ENCODE results near the gene ZNF652.
"Not testable (repeated sequence)": the region's sequence is repeated elsewhere in the genome, so short reads cannot be mapped to it uniquely, and the experiment has no call there.

Gene ZNF652

GRCh38 chr17:49386373-49386772, 24.3 kb upstream of the ZNF652 start:
- no peak for DNase-seq (ENCODE audit: low read depth, low spot score)

GRCh38 chr17:49384951-49385350, 22.9 kb upstream of the ZNF652 start:
- no peak for DNase-seq (ENCODE audit: low read depth, low spot score)

GRCh38 chr17:49383060-49383459, 21.0 kb upstream of the ZNF652 start:
- DNase-seq (ENCODE audit: low read depth, low spot score) = no peak

GRCh38 chr17:49382556-49382955, 20.5 kb upstream of the ZNF652 start:
- no peak for DNase-seq (ENCODE audit: low read depth, low spot score)

- no peak for DNase-seq (ENCODE audit: low read depth, low spot score)
Observed at GRCh38 chr17:49381793-49382192, 19.7 kb upstream of the ZNF652 start.

- DNase-seq (ENCODE audit: low read depth, low spot score) = no peak
Observed at GRCh38 chr17:49381033-49381432, 19.0 kb upstream of the ZNF652 start.

GRCh38 chr17:49379926-49380325, 17.9 kb upstream of the ZNF652 start:
- DNase-seq (ENCODE audit: low read depth, low spot score) = no peak

- no peak for DNase-seq (ENCODE audit: low read depth, low spot score)
Observed at GRCh38 chr17:49378311-49378710, 16.3 kb upstream of the ZNF652 start.

- no peak for DNase-seq (ENCODE audit: low read depth, low spot score)
Observed at GRCh38 chr17:49375544-49375943, 13.5 kb upstream of the ZNF652 start.

- DNase-seq (ENCODE audit: low read depth, low spot score) = no peak
Observed at GRCh38 chr17:49373115-49373514, 11.1 kb upstream of the ZNF652 start.

GRCh38 chr17:49372425-49372824, 10.4 kb upstream of the ZNF652 start:
- no peak for DNase-seq (ENCODE audit: low read depth, low spot score)

- no peak for DNase-seq (ENCODE audit: low read depth, low spot score)
Observed at GRCh38 chr17:49370971-49371834, 9.2 kb upstream of the ZNF652 start.

- DNase-seq (ENCODE audit: low read depth, low spot score) = no peak
Observed at GRCh38 chr17:49369760-49370159, 7.7 kb upstream of the ZNF652 start.

GRCh38 chr17:49369089-49369488, 7.0 kb upstream of the ZNF652 start:
- DNase-seq (ENCODE audit: low read depth, low spot score) = no peak

- no peak for DNase-seq (ENCODE audit: low read depth, low spot score)
Observed at GRCh38 chr17:49365667-49366066, 3.6 kb upstream of the ZNF652 start.

- DNase-seq (ENCODE audit: low read depth, low spot score) = not testable (repeated sequence)
Observed at GRCh38 chr17:49365126-49365525, 3.1 kb upstream of the ZNF652 start.

GRCh38 chr17:49364119-49364518, 2.1 kb upstream of the ZNF652 start:
- no peak for DNase-seq (ENCODE audit: low read depth, low spot score)

- no peak for DNase-seq (ENCODE audit: low read depth, low spot score)
Observed at GRCh38 chr17:49363251-49363650, 1.2 kb upstream of the ZNF652 start.

- DNase-seq (ENCODE audit: low read depth, low spot score) = no peak
Observed at GRCh38 chr17:49362723-49363117, 670 bp upstream of the ZNF652 start.

- no peak for DNase-seq (ENCODE audit: low read depth, low spot score)
Observed at GRCh38 chr17:49361129-49361901, 735 bp downstream of the ZNF652 start.

- no peak for DNase-seq (ENCODE audit: low read depth, low spot score)
Observed at GRCh38 chr17:49360796-49361128, 1.3 kb downstream of the ZNF652 start.

GRCh38 chr17:49359990-49360795, 1.9 kb downstream of the ZNF652 start:
- no peak for DNase-seq (ENCODE audit: low read depth, low spot score)

Measured in brain pericyte (primary cell).